Upper lobe of right lung (tissue), 1 donor: ENCODE data around the gene KCNS3. TPM values are rescaled to one million over a fixed set of nuclear protein-coding genes. Genes with fewer than 3 reads are reported as not detected.

ENCODE experiments used
- ATAC-seq: fragments of 200-7000 bp; cut with Tn5 transposase; one replicate; pipeline ENCODE4 v1.9.1; 2020; ENCODE audit warnings: mild to moderate bottlenecking, moderate library complexity
- DNase-seq: peaks from one replicate; pipeline ENCODE4 v3.0.0-alpha.2; 2020
- H3K27ac ChIP-seq: fragments of 200-600 bp; one replicate; pipeline ENCODE4 v1.8.0; 2022
- H3K27me3 ChIP-seq: fragments of 200-600 bp; one replicate; pipeline ENCODE4 v1.8.0; 2022; ENCODE audit warnings: mild to moderate bottlenecking
- H3K36me3 ChIP-seq: fragments of 200-600 bp; one replicate; pipeline ENCODE4 v1.8.0; 2022
- H3K4me1 ChIP-seq: fragments of 200-600 bp; one replicate; pipeline ENCODE4 v1.8.0; 2022
- H3K4me3 ChIP-seq: fragments of 200-600 bp; one replicate; pipeline ENCODE4 v1.8.0; 2022; ENCODE audit warnings: mild to moderate bottlenecking
- H3K9me3 ChIP-seq: fragments of 200-600 bp; one replicate; pipeline ENCODE4 v1.8.0; 2022
- CTCF ChIP-seq: fragments of 200-600 bp; IDR thresholded peaks from one replicate; pipeline ENCODE4 v1.8.0; 2022; ENCODE audit warnings: antibody characterized with exemption
- intact Hi-C: fragments of 100-400 bp; cut with DNase I; formaldehyde crosslinking; loops from one replicate; pipeline ENCODE4 v1.11.0; 2022
- total RNA-seq: library from RNA; stranded (reverse); fragmentation: NEBNext Ultra II Directional; extraction: Animal tissue kit (Norgen Biotek cat#: 25700); gene quantifications from one replicate; pipeline ENCODE4 v1.2.1, GENCODE V29; 2021
- donor health status: DM: no; HTN: yes; CAD: no; lungs with severe emphysema.

KCNS3 gene
- total RNA-seq, 1 donor from 2014 or later, result 47.8 TPM

- Histone ChIP-seq H3K27ac (no peak overlapping the region), H3K36me3 (no peaks in the 10 kb centered on the region), H3K4me3 (no peak overlapping the region), H3K4me1 (no peaks in the 10 kb centered on the region), H3K9me3 (no peaks in the 10 kb centered on the region), H3K27me3 (no peaks in the 10 kb centered on the region)
- intact Hi-C loops, result no loop called here
- DNase-seq, result no peak
- ATAC-seq, result no peak
- no peak for TF ChIP-seq CTCF
Measured at GRCh38 chr2:17845806-17846205, 32.7 kb upstream of the KCNS3 start.

GRCh38 chr2:17846676-17847075, 31.8 kb upstream of the KCNS3 start:
- Histone ChIP-seq H3K4me1 (no peaks in the 10 kb centered on the region), H3K4me3 (no peak overlapping the region), H3K27me3 (no peaks in the 10 kb centered on the region), H3K9me3 (no peaks in the 10 kb centered on the region), H3K36me3 (no peaks in the 10 kb centered on the region), H3K27ac (no peak overlapping the region)
- TF ChIP-seq CTCF, result no peak
- DNase-seq (no peak), ATAC-seq (no peak)
- intact Hi-C loops, result no loop called here

GRCh38 chr2:17847236-17847635, 31.2 kb upstream of the KCNS3 start:
- Histone ChIP-seq H3K36me3 (no peaks in the 10 kb centered on the region), H3K27me3 (no peaks in the 10 kb centered on the region), H3K4me3 (no peak overlapping the region), H3K27ac (no peak overlapping the region), H3K9me3 (no peaks in the 10 kb centered on the region), H3K4me1 (no peaks in the 10 kb centered on the region)
- no peak for TF ChIP-seq CTCF
- ATAC-seq (no peak), DNase-seq (no peak)
- intact Hi-C loops, result no loop called here

GRCh38 chr2:17849275-17849674, 29.2 kb upstream of the KCNS3 start:
- no peak for TF ChIP-seq CTCF
- no peaks in the 10 kb centered on the region for H3K27me3 ChIP-seq
- no peak overlapping the region for H3K27ac ChIP-seq
- no peaks in the 10 kb centered on the region for H3K36me3 ChIP-seq
- H3K4me1 ChIP-seq, result no peaks in the 10 kb centered on the region
- DNase-seq (no peak), ATAC-seq (no peak)
- H3K4me3 ChIP-seq, result no peak overlapping the region
- intact Hi-C loops, result no loop called here
- H3K9me3 ChIP-seq, result no peaks in the 10 kb centered on the region

GRCh38 chr2:17850151-17850550, 28.3 kb upstream of the KCNS3 start:
- intact Hi-C loops, result loop anchor here (10.0 kb wide), 1 partner anchor 305 kb away; no protein-coding TSS in a partner anchor
- ATAC-seq (no peak), DNase-seq (no peak)
- Histone ChIP-seq H3K27me3 (no peaks in the 10 kb centered on the region), H3K27ac (no peak overlapping the region), H3K4me3 (no peak overlapping the region), H3K4me1 (no peaks in the 10 kb centered on the region), H3K36me3 (no peaks in the 10 kb centered on the region), H3K9me3 (no peaks in the 10 kb centered on the region)
- TF ChIP-seq CTCF, result no peak
